ENCODE results near the gene NTRK3. TPM values are rescaled to one million over a fixed set of nuclear protein-coding genes. Genes with fewer than 3 reads are reported as not detected.

The NTRK3 gene
- total and polyA plus RNA-seq, 8 donors, result 4.1 to 9.8 (median 7.4) TPM

GRCh38 chr15:88031461-88031860 lies 225.1 kb downstream of the NTRK3 start:
- ATAC-seq (no peak), DNase-seq (no peak)
- no peaks in the 10 kb centered on the region for H3K9me3 ChIP-seq
- H3K27me3 ChIP-seq, result no peaks in the 10 kb centered on the region
- TF ChIP-seq CTCF (IDR thresholded peaks at IDR 0.05), result no peak
- H3K4me1 ChIP-seq, result no peaks in the 10 kb centered on the region
- H3K27ac ChIP-seq, result no peak overlapping the region
- intact Hi-C loops (cut with DNase I), result no loop called here
- H3K4me3 ChIP-seq, result no peak overlapping the region
- no peaks in the 10 kb centered on the region for H3K36me3 ChIP-seq

- DNase-seq (no peak), ATAC-seq (no peak)
- Histone ChIP-seq H3K27me3 (no peaks in the 10 kb centered on the region), H3K9me3 (no peaks in the 10 kb centered on the region), H3K36me3 (no peaks in the 10 kb centered on the region), H3K27ac (no peak overlapping the region), H3K4me1 (no peaks in the 10 kb centered on the region), H3K4me3 (no peak overlapping the region)
- no peak for TF ChIP-seq CTCF (IDR thresholded peaks at IDR 0.05)
- intact Hi-C loops (cut with DNase I), result no loop called here
Measured at GRCh38 chr15:88029696-88030095, 226.8 kb downstream of the NTRK3 start.

- no peak for ATAC-seq
- no peaks in the 10 kb centered on the region for H3K36me3 ChIP-seq
- H3K27ac ChIP-seq, result no peak overlapping the region
- no peak for DNase-seq
- no peaks in the 10 kb centered on the region for H3K27me3 ChIP-seq
- no peaks in the 10 kb centered on the region for H3K9me3 ChIP-seq
- intact Hi-C loops (cut with DNase I), result no loop called here
- no peaks in the 10 kb centered on the region for H3K4me1 ChIP-seq
- no peak overlapping the region for H3K4me3 ChIP-seq
- TF ChIP-seq CTCF (IDR thresholded peaks at IDR 0.05), result no peak
Measured at GRCh38 chr15:88028024-88028423, 228.5 kb downstream of the NTRK3 start.

- Histone ChIP-seq H3K9me3 (no peaks in the 10 kb centered on the region), H3K36me3 (no peaks in the 10 kb centered on the region), H3K4me1 (no peaks in the 10 kb centered on the region), H3K27ac (no peak overlapping the region), H3K4me3 (no peak overlapping the region), H3K27me3 (no peaks in the 10 kb centered on the region)
- intact Hi-C loops (cut with DNase I), result no loop called here
- ATAC-seq (no peak), DNase-seq (no peak)
- no peak for TF ChIP-seq CTCF (IDR thresholded peaks at IDR 0.05)
Measured at GRCh38 chr15:88023914-88024313, 232.6 kb downstream of the NTRK3 start.

GRCh38 chr15:88022716-88023115 lies 233.8 kb downstream of the NTRK3 start:
- Histone ChIP-seq H3K27me3 (no peaks in the 10 kb centered on the region), H3K36me3 (no peaks in the 10 kb centered on the region), H3K4me1 (no peaks in the 10 kb centered on the region), H3K27ac (no peak overlapping the region), H3K9me3 (no peaks in the 10 kb centered on the region), H3K4me3 (no peak overlapping the region)
- intact Hi-C loops (cut with DNase I), result no loop called here
- DNase-seq (no peak), ATAC-seq (no peak)
- no peak for TF ChIP-seq CTCF (IDR thresholded peaks at IDR 0.05)
